HCT116 (cell line): ENCODE data around the gene PEX19. TPM values are rescaled to one million over a fixed set of nuclear protein-coding genes. Genes with fewer than 3 reads are reported as not detected.
A peak's percentile ranks its signal among the peaks of the same experiment; 100 is the strongest.

Experiments
- ATAC-seq: fragments of 200-7000 bp; cut with Tn5 transposase; 2 replicates; pipeline ENCODE4 v1.9.1; 2020; ENCODE audit warnings: mild to moderate bottlenecking, moderate library complexity
- BruUV-seq: library from RNA; stranded (reverse); fragments of 400-500 nt; replicated peaks from 2 replicates; lab custom pipeline; 2021; lab: Mats Ljungman, UMichigan
- CTCF ChIA-PET: fragments of 300-600 bp; sonication (Branson Sonifier 250); formaldehyde crosslinking; loops from one replicate; lab custom pipeline; 2021; ENCODE audit warnings: antibody characterized with exemption; lab: Charles Lee
- POLR2A ChIA-PET: fragments of 300-600, 350-600 bp; sonication (Branson Sonifier 250); formaldehyde crosslinking; loops from one replicate; lab custom pipeline; 2021; ENCODE audit warnings: antibody characterized with exemption; lab: Charles Lee
- RAD21 ChIA-PET, 2 experiments: fragments of 300-600 bp; sonication (Branson Sonifier 250); formaldehyde crosslinking; loops; one replicate each; lab custom pipeline; 2023; ENCODE audit warnings: low total read pairs in 2 of 2; ENCODE audit not compliant: uncharacterized antibody in 2 of 2, unreplicated experiment in 2 of 2, low non-redundant PET in 1 of 2; lab: Charles Lee
- DNase-seq: peaks from one replicate; pipeline ENCODE4 v3.0.0-alpha.2; 2010; ENCODE audit warnings: low read depth, low spot score
- H2AFZ ChIP-seq: fragments of 200-600 bp; shearing (Covaris generic), sonication (generic); 2 replicates; pipeline ENCODE4 v1.6.1; 2017; ENCODE audit warnings: low read depth, mixed run types, mixed read lengths, antibody characterized with exemption, low read length; ENCODE audit not compliant: poor library complexity, severe bottlenecking
- H3K27ac ChIP-seq: 2 replicates; pipeline ENCODE4 v1.5.1; 2012; ENCODE audit warnings: low read depth, low read length
- H3K27me3 ChIP-seq: fragments of 200-600 bp; sonication (generic); 2 replicates; pipeline ENCODE4 v1.6.1; 2016; ENCODE audit warnings: mixed run types, low read length, mixed read lengths; ENCODE audit not compliant: insufficient read depth
- H3K36me3 ChIP-seq, 2 experiments: fragments of 200-500 bp in 1 of 2; fragments of 200-600 bp in 1 of 2; sonication (Bioruptor generic) in 1 of 2; sonication (generic) in 1 of 2; 2 replicates each; pipeline versions ENCODE4 v1.5.1 to v1.6.1; 2014 to 2016; ENCODE audit warnings: low read length in 2 of 2, inconsistent platforms in 1 of 2, mixed read lengths in 1 of 2, mixed run types in 1 of 2; ENCODE audit not compliant: insufficient read depth in 2 of 2, control insufficient read depth in 1 of 2
- H3K4me1 ChIP-seq, 2 experiments: fragments of 200-600 bp in 1 of 2; sonication (generic) in 1 of 2; 2 replicates each; pipeline versions ENCODE4 v1.5.1 to v1.6.1; 2012 to 2017; ENCODE audit warnings: low read length in 2 of 2, inconsistent platforms in 1 of 2, mild to moderate bottlenecking in 1 of 2, mixed read lengths in 1 of 2, mixed run types in 1 of 2, moderate library complexity in 1 of 2; ENCODE audit not compliant: insufficient read depth in 2 of 2, control insufficient read depth in 1 of 2
- H3K4me2 ChIP-seq: fragments of 200-600 bp; sonication (generic); 2 replicates; pipeline ENCODE4 v1.6.1; 2017; ENCODE audit warnings: mixed run types, low read length, mixed read lengths
- H3K4me3 ChIP-seq, 2 experiments: fragments of 200-600 bp in 1 of 2; sonication (generic) in 1 of 2; replicated peaks in 1 of 2; 2 replicates each; pipeline ENCODE4 v1.5.1; 2011 to 2016; ENCODE audit warnings: low read length in 2 of 2, control low read depth in 1 of 2, low read depth in 1 of 2, mild to moderate bottlenecking in 1 of 2, mixed read lengths in 1 of 2, mixed run types in 1 of 2
- H3K79me2 ChIP-seq: fragments of 200-600 bp; sonication (generic); 2 replicates; pipeline ENCODE4 v1.6.1; 2017; ENCODE audit warnings: mild to moderate bottlenecking, mixed run types, low read length, moderate library complexity, mixed read lengths; ENCODE audit not compliant: insufficient read depth
- H3K9ac ChIP-seq: fragments of 200-600 bp; sonication (generic); 2 replicates; pipeline ENCODE4 v1.6.1; 2016; ENCODE audit warnings: low read length, mixed read lengths
- H3K9me2 ChIP-seq: fragments of 200-600 bp; sonication (generic), shearing (Covaris generic); 2 replicates; pipeline ENCODE4 v1.6.1; 2017; ENCODE audit warnings: mixed run types, mild to moderate bottlenecking, moderate library complexity; ENCODE audit not compliant: insufficient read depth
- H3K9me3 ChIP-seq, 2 experiments: fragments of 200-500 bp in 1 of 2; fragments of 200-600 bp in 1 of 2; sonication (Bioruptor generic) in 1 of 2; sonication (generic) in 1 of 2; 2 replicates each; pipeline ENCODE4 v1.6.1; 2014 to 2017; ENCODE audit warnings: low read length in 2 of 2, mixed read lengths in 2 of 2, inconsistent platforms in 1 of 2, low read depth in 1 of 2, mild to moderate bottlenecking in 1 of 2, mixed run types in 1 of 2, moderate library complexity in 1 of 2; ENCODE audit not compliant: control insufficient read depth in 1 of 2, insufficient read depth in 1 of 2
- H4K20me1 ChIP-seq: fragments of 200-600 bp; sonication (generic), shearing (Covaris generic); 2 replicates; pipeline ENCODE4 v1.6.1; 2017; ENCODE audit warnings: mixed run types, mild to moderate bottlenecking, moderate library complexity; ENCODE audit not compliant: insufficient read depth
- CEBPB ChIP-seq: IDR thresholded peaks from 2 replicates; pipeline ENCODE4 v1.6.1; 2012; ENCODE audit warnings: low read depth
- ELF1 ChIP-seq: IDR thresholded peaks from 2 replicates; pipeline ENCODE4 v1.6.1; 2012; ENCODE audit warnings: low read depth, borderline replicate concordance
- EZH2 ChIP-seq: fragments of 200-600 bp; sonication (generic); IDR thresholded peaks from 2 replicates; pipeline ENCODE4 v1.6.1; 2017; ENCODE audit warnings: antibody characterized with exemption, mixed run types
- POLR2A ChIP-seq: IDR thresholded peaks from 2 replicates; pipeline ENCODE4 v1.7.0; 2011; ENCODE audit warnings: borderline replicate concordance; ENCODE audit not compliant: insufficient read depth, insufficient read length; ENCODE audit errors: extremely low read depth
- RAD21 ChIP-seq: IDR thresholded peaks from 2 replicates; pipeline ENCODE4 v1.6.1; 2012; ENCODE audit warnings: low read depth, mild to moderate bottlenecking
- REST ChIP-seq: IDR thresholded peaks from 2 replicates; pipeline ENCODE4 v1.6.1; 2012; ENCODE audit warnings: low read depth
- SP1 ChIP-seq: IDR thresholded peaks from 2 replicates; pipeline ENCODE4 v1.6.1; 2012; ENCODE audit warnings: low read depth
- TCF7L2 ChIP-seq: IDR thresholded peaks from 2 replicates; pipeline ENCODE4 v1.7.0; 2011; ENCODE audit warnings: borderline replicate concordance, inconsistent platforms; ENCODE audit not compliant: insufficient read depth, insufficient read length; ENCODE audit errors: extremely low read depth
- intact Hi-C: fragments of 100-400 bp; cut with micrococcal nuclease; formaldehyde crosslinking; loops from 2 replicates; pipeline ENCODE4 v1.10.0; 2022
- total RNA-seq: library from RNA; stranded (reverse); gene quantifications from one replicate; pipeline ENCODE4 v1.2.1, GENCODE V29; 2021; ENCODE audit not compliant: unreplicated experiment
- TF ChIP-seq, protein P1 (sequence below): IDR thresholded peaks from 2 replicates; pipeline ENCODE4 v1.6.1; 2011; ENCODE audit warnings: mild to moderate bottlenecking, low read length, moderate library complexity; ENCODE audit not compliant: insufficient replicate concordance; ENCODE audit errors: extremely low read depth

PEX19 gene
- total RNA-seq, 1 experiment from 2014 or later: 35.9 TPM

DNA sequence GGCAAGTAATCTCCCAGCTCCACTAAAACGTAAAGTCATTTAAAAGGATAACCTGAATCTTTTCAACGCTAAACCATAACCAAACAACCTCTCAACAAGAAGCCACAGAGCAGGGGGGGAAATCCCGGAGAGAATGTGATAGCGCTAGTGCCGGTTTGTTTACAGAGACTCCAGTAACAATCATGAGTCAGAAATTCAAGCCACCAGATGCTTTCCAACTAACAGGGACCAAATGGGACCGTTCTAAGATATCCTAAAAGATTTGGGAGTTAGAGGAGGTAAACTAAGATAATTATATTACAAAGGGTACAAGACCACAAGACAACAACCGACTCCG lies 23.4 kb downstream of the PEX19 start:
- Histone ChIP-seq H3K9me3 (no peaks in the 10 kb centered on the region), H3K27ac (peak overlapping the region; percentile 73)
- TF ChIP-seq POLR2A (peak; percentile 37), EZH2 (no peak)
- TF ChIP-seq, all 23 proteins: peak for 1
- no TSS peak for BruUV-seq
- Histone ChIP-seq H3K4me3 (peak overlapping the region; percentile 97 to 98), H4K20me1 (no peaks in the 10 kb centered on the region; the same call in 1 of the 2 replicates), H3K27me3 (no peaks in the 10 kb centered on the region), H2AFZ (no peak overlapping the region), H3K4me1 (peaks cover 28 to 36% of the 10 kb centered on the region in 2 experiments), H3K9me2 (no peaks in the 10 kb centered on the region), H3K36me3 (0 out of 4 replicates have a peak, but pooled peaks cover 0 to 5% of the 10 kb centered on the region in 2 experiments), H3K79me2 (peaks cover 56% of the 10 kb centered on the region), H3K4me2 (peak overlapping the region; percentile 80), H3K9ac (peak overlapping the region; percentile 96)
- DNase-seq: no peak
- CTCF ChIA-PET: interaction anchor here (1.0 to 3.8 kb wide), 2 partner anchors 10 to 68 kb away, joined by 4 to 39 read pairs; no protein-coding TSS in a partner anchor
- POLR2A ChIA-PET: interaction anchor here (0.7 to 1.1 kb wide), 2 partner anchors 9 to 33 kb away, joined by 3 read pairs; no protein-coding TSS in a partner anchor
- ATAC-seq: peak; percentile 24; the same call in 1 of the 2 replicates
- RAD21 ChIA-PET: no interaction called here
- intact Hi-C loops: no loop called here

DNA sequence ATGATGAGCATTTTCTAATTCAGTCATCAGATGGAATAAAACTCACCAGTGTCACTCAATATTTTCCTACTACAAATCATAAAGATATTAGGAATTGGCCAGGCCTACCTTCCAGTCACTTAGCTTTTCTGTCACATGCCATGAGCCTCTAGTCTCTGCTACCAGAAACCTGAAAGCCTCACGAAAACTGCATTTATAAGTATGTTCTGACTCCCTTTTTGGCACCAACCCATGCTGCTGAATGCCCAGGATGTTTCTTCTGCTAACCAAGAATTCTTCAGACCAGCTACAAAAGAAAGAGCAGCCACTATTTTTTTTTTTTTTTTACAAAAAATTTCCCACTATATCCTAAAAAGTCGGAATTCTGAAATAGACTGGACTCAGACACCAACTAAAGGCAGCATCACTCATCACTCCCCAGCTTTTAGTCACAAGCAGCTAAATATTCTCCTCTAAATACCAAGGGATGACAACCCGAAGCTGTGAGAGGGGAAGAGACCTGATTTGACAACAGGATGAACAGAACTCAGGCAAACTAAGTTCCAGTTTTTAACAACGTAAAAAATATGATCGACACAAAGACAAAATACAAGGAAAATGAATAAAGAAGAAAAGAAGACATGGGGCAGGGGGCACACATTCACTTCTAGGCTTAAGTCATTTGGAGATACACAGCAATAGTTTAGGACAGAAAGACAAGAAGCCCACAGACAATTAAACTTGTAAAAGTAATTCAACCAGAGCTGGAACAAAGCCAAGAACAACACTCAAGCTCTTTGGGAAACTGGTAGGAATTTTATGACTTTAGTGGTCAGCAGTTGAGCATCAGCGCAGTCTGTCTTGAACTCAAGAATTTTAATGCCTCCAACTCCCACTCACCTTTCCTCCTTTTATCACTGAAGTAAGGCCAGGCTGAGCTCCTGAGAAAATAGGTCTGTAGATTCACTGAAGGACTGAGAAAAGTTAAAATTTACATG lies 24.2 kb downstream of the PEX19 start:
- BruUV-seq: no TSS peak
- ATAC-seq (no peak), DNase-seq (no peak)
- RAD21 ChIA-PET: interaction anchor here in 1 of 2 experiments (1.1 kb wide), 1 partner anchor 67 kb away, joined by 3 read pairs; no protein-coding TSS in a partner anchor
- H3K4me2 ChIP-seq: peak overlapping the region; percentile 80
- no peaks in the 10 kb centered on the region for H3K9me2 ChIP-seq
- no peaks in the 10 kb centered on the region for H3K27me3 ChIP-seq
- H3K4me1 ChIP-seq: peaks cover 35 to 37% of the 10 kb centered on the region in 2 experiments
- peak overlapping the region; percentile 73; the same call in 1 of the 2 replicates for H3K27ac ChIP-seq
- POLR2A ChIA-PET: interaction anchor here (0.7 to 1.1 kb wide), 2 partner anchors 8 to 32 kb away, joined by 3 read pairs; no protein-coding TSS in a partner anchor
- no peak overlapping the region for H2AFZ ChIP-seq
- H3K9me3 ChIP-seq: no peaks in the 10 kb centered on the region
- H3K9ac ChIP-seq: peak overlapping the region; percentile 96
- H3K36me3 ChIP-seq: 0 out of 4 replicates have a peak, but pooled peaks cover 0 to 5% of the 10 kb centered on the region in 2 experiments
- intact Hi-C loops: no loop called here
- no peaks in the 10 kb centered on the region; the same call in 1 of the 2 replicates for H4K20me1 ChIP-seq
- H3K4me3 ChIP-seq: peak overlapping the region; percentile 97 to 98
- CTCF ChIA-PET: interaction anchor here (3.8 kb wide), 1 partner anchor 9 kb away, joined by 39 read pairs; no protein-coding TSS in a partner anchor
- peaks cover 64% of the 10 kb centered on the region for H3K79me2 ChIP-seq
- TF ChIP-seq SP1 (no peak), ELF1 (no peak), RAD21 (no peak), CEBPB (no peak), TCF7L2 (no peak), REST (no peak)
- TF ChIP-seq, protein P1, sequence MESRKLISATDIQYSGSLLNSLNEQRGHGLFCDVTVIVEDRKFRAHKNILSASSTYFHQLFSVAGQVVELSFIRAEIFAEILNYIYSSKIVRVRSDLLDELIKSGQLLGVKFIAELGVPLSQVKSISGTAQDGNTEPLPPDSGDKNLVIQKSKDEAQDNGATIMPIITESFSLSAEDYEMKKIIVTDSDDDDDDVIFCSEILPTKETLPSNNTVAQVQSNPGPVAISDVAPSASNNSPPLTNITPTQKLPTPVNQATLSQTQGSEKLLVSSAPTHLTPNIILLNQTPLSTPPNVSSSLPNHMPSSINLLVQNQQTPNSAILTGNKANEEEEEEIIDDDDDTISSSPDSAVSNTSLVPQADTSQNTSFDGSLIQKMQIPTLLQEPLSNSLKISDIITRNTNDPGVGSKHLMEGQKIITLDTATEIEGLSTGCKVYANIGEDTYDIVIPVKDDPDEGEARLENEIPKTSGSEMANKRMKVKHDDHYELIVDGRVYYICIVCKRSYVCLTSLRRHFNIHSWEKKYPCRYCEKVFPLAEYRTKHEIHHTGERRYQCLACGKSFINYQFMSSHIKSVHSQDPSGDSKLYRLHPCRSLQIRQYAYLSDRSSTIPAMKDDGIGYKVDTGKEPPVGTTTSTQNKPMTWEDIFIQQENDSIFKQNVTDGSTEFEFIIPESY: no peak
